SIG-M5 (cell line): ENCODE results near the gene SULT6B1.

Source experiments
- DNase-seq: peaks from one replicate; lab custom pipeline; 2025; lab: John Stamatoyannopoulos, UW

The SULT6B1 gene

GRCh38 chr2:37153224-37153623 lies 35.2 kb downstream of the SULT6B1 start:
- DNase-seq, result no peak

GRCh38 chr2:37149626-37150322 lies 38.7 kb downstream of the SULT6B1 start:
- no peak for DNase-seq

DNA sequence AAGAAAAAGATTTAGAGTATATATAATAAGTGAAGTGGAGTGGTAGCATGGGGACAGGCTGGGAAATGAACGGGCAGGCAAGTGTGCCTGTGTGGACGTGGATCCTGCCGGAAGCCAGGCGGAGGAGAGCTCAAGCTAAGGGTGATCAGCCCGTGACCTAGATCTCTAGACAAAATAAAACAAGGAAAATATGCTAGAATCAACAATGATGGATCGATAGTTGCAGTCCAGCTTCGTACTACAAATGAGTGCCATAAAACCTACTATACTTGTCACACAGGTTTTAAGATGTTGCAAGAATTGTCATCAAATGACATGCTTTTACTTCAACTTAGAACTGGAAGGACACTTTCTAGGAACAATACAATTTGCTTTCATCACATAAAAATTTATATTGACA lies 40.1 kb downstream of the SULT6B1 start:
- no peak for DNase-seq

DNA sequence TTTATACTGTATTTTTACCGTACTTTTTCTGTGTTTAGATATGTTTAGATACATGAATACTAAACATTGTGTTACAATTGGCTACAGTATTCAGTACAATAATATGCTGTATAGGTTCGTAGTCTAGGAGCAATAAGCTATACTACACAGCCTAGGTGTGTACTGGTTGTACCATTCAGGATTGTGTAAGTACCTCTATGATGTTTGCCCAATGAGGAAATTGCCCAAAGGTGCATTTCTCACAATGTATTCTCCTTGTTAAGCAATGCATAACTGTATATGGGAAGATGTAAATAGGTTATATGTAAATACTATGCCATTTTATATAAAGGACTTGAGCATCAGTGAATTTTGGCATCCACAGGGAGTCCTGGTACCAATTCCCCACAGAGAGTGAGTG lies 42.4 kb downstream of the SULT6B1 start:
- no peak for DNase-seq

DNA sequence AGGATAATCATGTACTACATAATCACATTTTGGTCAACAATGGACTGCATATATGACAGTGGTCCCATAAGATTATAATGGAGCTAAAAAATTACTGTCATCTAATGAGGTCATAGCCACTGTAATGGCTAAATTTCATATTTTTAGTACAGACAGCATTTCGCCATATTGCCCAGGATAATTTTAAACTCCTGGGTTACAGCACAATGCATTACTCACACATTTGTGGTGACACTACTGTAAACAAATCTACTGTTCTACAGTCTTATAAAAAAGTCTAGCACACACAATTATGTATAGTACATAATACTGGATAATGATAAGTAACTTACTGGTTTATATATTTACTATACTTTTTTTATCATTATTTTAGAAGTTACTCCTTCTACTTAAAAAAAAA lies 44.5 kb downstream of the SULT6B1 start:
- no peak for DNase-seq

GRCh38 chr2:37142546-37142945 lies 45.9 kb downstream of the SULT6B1 start:
- no peak for DNase-seq

- no peak for DNase-seq
Observed at GRCh38 chr2:37132914-37133313, 55.6 kb downstream of the SULT6B1 start.

- DNase-seq, result no peak
Observed at GRCh38 chr2:37125416-37125815, 63.1 kb downstream of the SULT6B1 start.

DNA sequence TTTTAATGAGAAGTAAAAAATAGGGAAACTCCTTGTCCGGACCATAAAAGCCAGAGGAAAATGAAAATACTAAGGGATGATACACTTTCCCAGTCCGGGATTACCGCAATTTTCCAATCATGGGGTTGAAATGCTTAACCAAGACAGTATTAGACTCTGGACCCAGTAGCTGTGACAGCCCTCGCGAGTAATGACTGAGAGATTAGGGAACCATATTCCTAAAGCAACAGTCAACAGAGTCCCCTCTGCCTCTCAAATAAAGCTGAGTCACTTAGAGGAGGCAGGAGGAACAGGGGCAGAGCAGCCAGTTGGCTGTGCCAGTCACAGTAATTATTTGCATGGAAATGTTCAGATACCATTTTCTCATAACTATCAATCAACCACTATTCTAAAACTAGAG lies 69.3 kb downstream of the SULT6B1 start:
- DNase-seq, result no peak
